IMR-90 (cell line): ENCODE measurements around the gene PTPRN2. TPM values are rescaled to one million over a fixed set of nuclear protein-coding genes. Genes with fewer than 3 reads are reported as not detected.

Experiments used
- ATAC-seq: fragments of 200-7000 bp; cut with Tn5 transposase; 2 replicates; pipeline ENCODE4 v1.9.1; 2020; ENCODE audit warnings: low read depth, mild to moderate bottlenecking, moderate library complexity
- BruUV-seq: library from RNA; stranded (reverse); fragments of 400-500 nt; replicated peaks from 2 replicates; lab custom pipeline; 2021; lab: Mats Ljungman, UMichigan
- CTCF ChIA-PET: fragments of 300-600 bp; formaldehyde crosslinking; extraction: SDS; loops from one replicate; lab custom pipeline; 2021; ENCODE audit warnings: antibody characterized with exemption; lab: Yijun Ruan, JAX
- POLR2A ChIA-PET: fragments of 300-600 bp; sonication (Branson Sonifier 250); formaldehyde crosslinking; loops from one replicate; lab custom pipeline; 2022; ENCODE audit warnings: antibody characterized with exemption; ENCODE audit not compliant: unreplicated experiment; lab: Charles Lee
- DNase-seq: peaks from one replicate; pipeline ENCODE4 v3.0.0; 2013
- H2AFZ ChIP-seq: replicated peaks from 2 replicates; pipeline ENCODE3; 2013; ENCODE audit warnings: low read length, mild to moderate bottlenecking; ENCODE audit not compliant: poor library complexity
- H2AK5ac ChIP-seq: 2 replicates; pipeline ENCODE4 v1.6.1; 2013; ENCODE audit warnings: low read depth, low read length, inconsistent platforms
- H2AK9ac ChIP-seq: replicated peaks from 2 replicates; pipeline ENCODE3; 2013; ENCODE audit warnings: mild to moderate bottlenecking, low read depth, low read length, moderate library complexity; ENCODE audit not compliant: poor library complexity
- H2BK120ac ChIP-seq: 2 replicates; pipeline ENCODE4 v1.6.1; 2013; ENCODE audit warnings: low read depth, low read length, inconsistent platforms
- H2BK15ac ChIP-seq: 3 replicates; pipeline ENCODE4 v1.6.1; 2013; ENCODE audit warnings: low read depth, low read length, inconsistent platforms
- H2BK20ac ChIP-seq: 2 replicates; pipeline ENCODE4 v1.6.1; 2013; ENCODE audit warnings: low read depth, mild to moderate bottlenecking, inconsistent platforms, low read length, moderate library complexity
- H2BK5ac ChIP-seq: 2 replicates; pipeline ENCODE4 v1.6.1; 2013; ENCODE audit warnings: mild to moderate bottlenecking, low read depth, low read length, inconsistent platforms; ENCODE audit not compliant: poor library complexity, severe bottlenecking
- H3K14ac ChIP-seq: replicated peaks from 2 replicates; pipeline ENCODE4 v1.6.1; 2013; ENCODE audit warnings: low read depth, low read length, inconsistent platforms
- H3K18ac ChIP-seq: 2 replicates; pipeline ENCODE4 v1.6.1; 2013; ENCODE audit warnings: low read depth, low read length, control low read depth
- H3K23ac ChIP-seq: 2 replicates; pipeline ENCODE4 v1.6.1; 2013; ENCODE audit warnings: low read depth, low read length, inconsistent platforms
- H3K27ac ChIP-seq: 2 replicates; pipeline ENCODE4 v1.5.1; 2013; ENCODE audit warnings: mild to moderate bottlenecking, control low read depth, low read length; ENCODE audit not compliant: insufficient read depth
- H3K27me3 ChIP-seq: 2 replicates; pipeline ENCODE4 v1.6.1; 2013; ENCODE audit warnings: low read length; ENCODE audit not compliant: control insufficient read depth, insufficient read depth
- H3K36me3 ChIP-seq: 2 replicates; pipeline ENCODE4 v1.6.1; 2013; ENCODE audit warnings: low read length, mixed read lengths; ENCODE audit not compliant: control insufficient read depth, insufficient read depth
- H3K4ac ChIP-seq: 2 replicates; pipeline ENCODE4 v1.6.1; 2013; ENCODE audit warnings: low read depth, low read length, inconsistent platforms
- H3K4me1 ChIP-seq: 2 replicates; pipeline ENCODE4 v1.6.1; 2013; ENCODE audit warnings: low read length, mixed read lengths; ENCODE audit not compliant: control insufficient read depth, insufficient read depth
- H3K4me2 ChIP-seq: 2 replicates; pipeline ENCODE4 v1.6.1; 2013; ENCODE audit warnings: low read depth, mild to moderate bottlenecking, control low read depth, low read length, moderate library complexity
- H3K4me3 ChIP-seq: 2 replicates; pipeline ENCODE4 v1.5.1; 2013; ENCODE audit warnings: low read depth, mild to moderate bottlenecking, control low read depth, low read length, moderate library complexity; ENCODE audit not compliant: insufficient read depth
- H3K56ac ChIP-seq: 2 replicates; pipeline ENCODE4 v1.6.1; 2013; ENCODE audit warnings: low read length, inconsistent platforms; ENCODE audit not compliant: insufficient read depth; ENCODE audit errors: extremely low read depth
- H3K79me1 ChIP-seq, 2 experiments: 2 replicates each; pipeline ENCODE4 v1.6.1; 2013; ENCODE audit warnings: low read length in 2 of 2, inconsistent platforms in 1 of 2, low read depth in 1 of 2
- H3K9ac ChIP-seq: 2 replicates; pipeline ENCODE4 v1.6.1; 2013; ENCODE audit warnings: low read depth, low read length, control low read depth
- H3K9me1 ChIP-seq: 2 replicates; pipeline ENCODE4 v1.6.1; 2013; ENCODE audit warnings: low read length, inconsistent platforms; ENCODE audit not compliant: insufficient read depth
- H3K9me3 ChIP-seq: 2 replicates; pipeline ENCODE4 v1.6.1; 2013; ENCODE audit warnings: low read length; ENCODE audit not compliant: control insufficient read depth, insufficient read depth
- H4K20me1 ChIP-seq: 2 replicates; pipeline ENCODE4 v1.6.1; 2013; ENCODE audit warnings: low read length, inconsistent platforms; ENCODE audit not compliant: insufficient read depth
- H4K5ac ChIP-seq: 2 replicates; pipeline ENCODE4 v1.6.1; 2013; ENCODE audit warnings: mild to moderate bottlenecking, low read depth, low read length, control low read depth
- H4K8ac ChIP-seq, 2 experiments: 2 replicates each; pipeline ENCODE4 v1.6.1; 2013; ENCODE audit warnings: low read depth in 2 of 2, low read length in 2 of 2, control low read depth in 1 of 2, inconsistent platforms in 1 of 2
- H4K91ac ChIP-seq: 2 replicates; pipeline ENCODE4 v1.6.1; 2013; ENCODE audit warnings: low read depth, low read length, inconsistent platforms; ENCODE audit not compliant: insufficient read depth
- MAFK ChIP-seq: IDR thresholded peaks from 2 replicates; pipeline ENCODE4 v1.6.1; 2012; ENCODE audit warnings: low read depth, low read length, improper control_type of control experiment
- MAZ ChIP-seq: IDR thresholded peaks from 2 replicates; pipeline ENCODE4 v1.6.1; 2012; ENCODE audit warnings: low read depth, mild to moderate bottlenecking, low read length, improper control_type of control experiment, moderate library complexity, borderline replicate concordance
- MXI1 ChIP-seq: IDR thresholded peaks from 2 replicates; pipeline ENCODE4 v1.6.1; 2012; ENCODE audit warnings: low read depth, mild to moderate bottlenecking, low read length, moderate library complexity, borderline replicate concordance
- POLR2A ChIP-seq: IDR thresholded peaks from 2 replicates; pipeline ENCODE4 v1.6.1; 2012; ENCODE audit warnings: mild to moderate bottlenecking, low read depth, low read length
- RAD21 ChIP-seq: IDR thresholded peaks from 2 replicates; pipeline ENCODE4 v1.6.1; 2012; ENCODE audit warnings: low read length, improper control_type of control experiment
- RFX5 ChIP-seq: IDR thresholded peaks from 2 replicates; pipeline ENCODE4 v1.8.0; 2012; ENCODE audit warnings: low read depth, mild to moderate bottlenecking, low read length, moderate library complexity
- WGBS, 2 experiments: methylation state at CpG; one replicate each; pipeline versions ENCODE4 v1.1.5 to v1.1.7; 2013; ENCODE audit warnings: missing lambda C conversion rate in 2 of 2; ENCODE audit not compliant: insufficient read length in 1 of 2; ENCODE audit errors: extremely low coverage in 2 of 2; 5-methylcytosine and 5-hydroxymethylcytosine counted together
- dilution Hi-C: fragments of 300-500 bp; cut with HindIII; formaldehyde crosslinking; loops from one replicate; pipeline ENCODE4 v1.14.3; 2018; ENCODE audit warnings: low sequenced_read_pairs; ENCODE audit not compliant: unreplicated experiment
- in situ Hi-C: fragments of 300-500 bp; cut with MboI; formaldehyde crosslinking; loops from 3 replicates; pipeline ENCODE4 v1.14.3; 2019; ENCODE audit warnings: low sequenced_read_pairs, inconsistent platforms, mixed read lengths
- intact Hi-C: fragments of 100-400 bp; cut with micrococcal nuclease; formaldehyde crosslinking; loops from 2 replicates; pipeline ENCODE4 v1.10.0; 2022
- polyA plus RNA-seq, 3 experiments: library from polyadenylated mRNA; depleted of rRNA; stranded (reverse); fragments of >200 nt; gene quantifications; 2 replicates each; pipeline ENCODE4 v1.2.3, GENCODE V29; 2012; ENCODE audit warnings: low replicate concordance in 1 of 3
- total RNA-seq: library from RNA; depleted of rRNA; stranded (reverse); fragments of >200 nt; gene quantifications from 2 replicates; pipeline ENCODE4 v1.2.3, GENCODE V29; 2012
- TF ChIP-seq, protein P1 (sequence below): conservative IDR thresholded peaks from 2 replicates; pipeline ENCODE4 v1.5.1; 2012; ENCODE audit warnings: mild to moderate bottlenecking, low read depth, low read length, improper control_type of control experiment
- TF ChIP-seq, protein P2 (sequence below): fragments of 150-350 bp; IDR thresholded peaks from 2 replicates; pipeline ENCODE4 v1.6.1; 2016; ENCODE audit warnings: low read depth, mild to moderate bottlenecking, low read length, moderate library complexity, borderline replicate concordance

Gene PTPRN2
- total and polyA plus RNA-seq, 2 of the 4 experiments (the other 2 are of a cell fraction): 0.03 TPM; not detected in 1

- Histone ChIP-seq H3K4me3 (no peak overlapping the region), H3K27me3 (no peaks in the 10 kb centered on the region), H4K20me1 (no peaks in the 10 kb centered on the region), H3K36me3 (no peaks in the 10 kb centered on the region), H2BK15ac (no peak overlapping the region), H2AK9ac (no peak overlapping the region), H3K9ac (no peak overlapping the region), H2BK5ac (no peak overlapping the region), H4K5ac (no peak overlapping the region), H3K56ac (no peak overlapping the region), H3K23ac (no peak overlapping the region), H2AFZ (no peak overlapping the region), H3K9me3 (peaks cover 56% of the 10 kb centered on the region), H2BK20ac (no peak overlapping the region), H2BK120ac (no peak overlapping the region), H3K27ac (no peak overlapping the region), H4K91ac (no peak overlapping the region), H3K79me1 (no peaks in the 10 kb centered on the region), H3K9me1 (no peaks in the 10 kb centered on the region), H3K18ac (no peak overlapping the region), H3K4me2 (no peak overlapping the region), H3K14ac (no peak overlapping the region), H2AK5ac (no peak overlapping the region), H3K4ac (no peak overlapping the region), H3K4me1 (no peaks in the 10 kb centered on the region), H4K8ac (no peak overlapping the region)
- in situ Hi-C loops: no loop called here
- no peak for DNase-seq
- ATAC-seq: no peak
- CTCF ChIA-PET: no interaction called here
- dilution Hi-C loops: no loop called here
- intact Hi-C loops: no loop called here
- POLR2A ChIA-PET: no interaction called here
- no TSS peak for BruUV-seq
- WGBS, 2 experiments: 73% methylated on average over 5 of the region's 11 CpGs; no CpG with 5 or more reads in 1 of the 2 experiments
- no peak for TF ChIP-seq RAD21
- TF ChIP-seq POLR2A: no peak
- TF ChIP-seq RFX5: no peak
- TF ChIP-seq, protein P1, sequence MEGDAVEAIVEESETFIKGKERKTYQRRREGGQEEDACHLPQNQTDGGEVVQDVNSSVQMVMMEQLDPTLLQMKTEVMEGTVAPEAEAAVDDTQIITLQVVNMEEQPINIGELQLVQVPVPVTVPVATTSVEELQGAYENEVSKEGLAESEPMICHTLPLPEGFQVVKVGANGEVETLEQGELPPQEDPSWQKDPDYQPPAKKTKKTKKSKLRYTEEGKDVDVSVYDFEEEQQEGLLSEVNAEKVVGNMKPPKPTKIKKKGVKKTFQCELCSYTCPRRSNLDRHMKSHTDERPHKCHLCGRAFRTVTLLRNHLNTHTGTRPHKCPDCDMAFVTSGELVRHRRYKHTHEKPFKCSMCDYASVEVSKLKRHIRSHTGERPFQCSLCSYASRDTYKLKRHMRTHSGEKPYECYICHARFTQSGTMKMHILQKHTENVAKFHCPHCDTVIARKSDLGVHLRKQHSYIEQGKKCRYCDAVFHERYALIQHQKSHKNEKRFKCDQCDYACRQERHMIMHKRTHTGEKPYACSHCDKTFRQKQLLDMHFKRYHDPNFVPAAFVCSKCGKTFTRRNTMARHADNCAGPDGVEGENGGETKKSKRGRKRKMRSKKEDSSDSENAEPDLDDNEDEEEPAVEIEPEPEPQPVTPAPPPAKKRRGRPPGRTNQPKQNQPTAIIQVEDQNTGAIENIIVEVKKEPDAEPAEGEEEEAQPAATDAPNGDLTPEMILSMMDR: no peak
- TF ChIP-seq MXI1: no peak
- no peak for TF ChIP-seq MAFK
- TF ChIP-seq, protein P2, sequence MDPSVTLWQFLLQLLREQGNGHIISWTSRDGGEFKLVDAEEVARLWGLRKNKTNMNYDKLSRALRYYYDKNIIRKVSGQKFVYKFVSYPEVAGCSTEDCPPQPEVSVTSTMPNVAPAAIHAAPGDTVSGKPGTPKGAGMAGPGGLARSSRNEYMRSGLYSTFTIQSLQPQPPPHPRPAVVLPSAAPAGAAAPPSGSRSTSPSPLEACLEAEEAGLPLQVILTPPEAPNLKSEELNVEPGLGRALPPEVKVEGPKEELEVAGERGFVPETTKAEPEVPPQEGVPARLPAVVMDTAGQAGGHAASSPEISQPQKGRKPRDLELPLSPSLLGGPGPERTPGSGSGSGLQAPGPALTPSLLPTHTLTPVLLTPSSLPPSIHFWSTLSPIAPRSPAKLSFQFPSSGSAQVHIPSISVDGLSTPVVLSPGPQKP: no peak
- TF ChIP-seq MAZ: no peak
These were observed 195.4 kb downstream of the PTPRN2 start for GRCh38 chr7:158392251-158392650.
